Measurements from ENCODE around the gene ALPI.
"Not testable (repeated sequence)": the region's sequence is repeated elsewhere in the genome, so short reads cannot be mapped to it uniquely, and the experiment has no call there.

Gene ALPI

DNA sequence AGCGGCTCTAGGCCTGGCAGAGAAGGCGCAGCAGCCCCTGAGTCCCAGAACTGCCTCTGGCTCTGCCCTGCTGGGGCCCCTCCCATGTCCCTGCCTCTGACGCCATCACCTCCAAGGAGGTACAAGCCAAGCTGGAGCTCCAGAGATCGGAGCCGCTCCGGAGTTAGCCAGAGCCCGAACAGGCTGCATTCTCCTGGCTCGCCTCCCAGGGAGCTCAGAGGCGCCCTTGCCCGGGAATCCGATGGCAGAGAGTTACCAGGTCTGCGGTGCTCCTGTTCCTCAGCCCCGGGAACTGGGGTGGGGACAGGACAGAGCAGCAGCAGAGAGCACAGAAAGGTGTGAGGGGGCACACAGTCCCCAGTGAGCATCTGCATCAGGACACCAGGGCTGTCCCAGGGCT is 12.9 kb upstream of the ALPI start:
- DNase-seq (ENCODE audit: low read depth) = not testable (repeated sequence)

DNA sequence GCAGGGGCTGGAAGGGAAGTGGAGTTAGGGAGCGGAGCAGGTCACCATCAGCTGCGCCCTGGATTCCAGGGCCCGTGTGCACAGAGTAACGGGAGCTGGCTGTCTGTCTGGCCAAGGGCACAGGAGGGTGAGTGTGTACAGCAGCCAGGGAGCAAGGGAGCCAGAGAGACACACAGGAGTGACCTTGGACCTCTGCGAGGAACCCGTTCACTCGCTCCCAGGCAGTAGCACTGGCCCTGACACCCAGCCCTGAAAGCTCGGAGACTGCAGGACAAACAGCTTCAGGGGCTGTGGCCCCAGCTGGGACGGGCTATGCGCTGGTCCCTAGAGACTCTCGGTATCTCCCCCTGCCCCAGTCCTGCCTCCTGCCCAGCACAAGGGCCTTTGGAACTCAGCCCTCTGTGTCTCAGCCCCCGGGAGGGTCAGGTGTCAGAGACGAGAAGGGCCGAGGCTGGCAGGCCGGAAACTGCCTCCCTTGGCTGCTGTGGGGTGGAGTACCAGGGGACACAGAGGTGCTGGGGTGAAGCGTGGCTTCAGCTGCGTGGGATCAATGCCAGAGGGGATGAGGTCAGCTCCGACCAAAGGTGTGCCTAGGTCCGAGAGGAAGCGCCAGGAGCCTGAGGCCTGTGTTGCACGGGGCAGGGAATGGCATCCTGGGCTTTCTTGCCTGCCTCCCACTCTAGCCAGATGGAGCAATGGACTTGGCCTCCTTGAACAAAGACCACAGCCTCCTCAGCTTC is 12.1 kb upstream of the ALPI start:
- DNase-seq (ENCODE audit: low read depth) = not testable (repeated sequence)

DNA sequence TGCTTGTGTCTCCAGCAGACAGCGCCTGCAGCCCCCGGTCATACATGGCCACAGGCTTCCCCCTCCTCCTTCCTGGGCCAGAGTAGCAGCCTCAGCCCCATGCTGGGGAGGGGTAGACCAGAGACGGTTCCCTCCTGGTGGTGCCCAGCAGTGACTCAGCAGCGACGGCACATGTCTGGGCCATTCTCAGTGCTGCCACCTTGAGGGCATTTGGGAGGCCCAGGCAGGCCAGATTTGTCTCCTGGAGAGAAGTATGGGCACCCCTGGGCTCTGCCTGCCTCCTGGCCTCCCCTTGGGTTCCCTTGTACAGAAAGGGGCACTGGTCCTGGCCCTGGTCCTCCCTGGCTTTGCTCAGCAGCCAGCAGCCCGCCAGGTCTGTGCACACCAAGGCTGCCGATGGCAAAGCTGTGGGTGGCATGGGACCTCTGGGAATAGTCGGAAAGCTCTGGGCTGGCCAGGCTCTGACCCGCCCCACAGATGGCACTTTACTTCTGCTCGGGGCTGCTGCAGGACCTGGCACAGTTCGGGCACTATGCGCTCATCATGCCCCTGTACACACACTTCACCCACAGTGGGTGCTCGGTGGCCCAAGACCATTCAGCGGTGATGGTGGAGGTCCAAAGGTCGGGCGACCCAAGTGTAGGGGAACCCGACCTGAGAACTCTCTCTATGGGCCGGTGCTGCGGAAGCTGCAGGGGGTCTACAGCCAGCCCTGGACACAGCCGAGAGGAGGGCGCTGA is 11.4 kb upstream of the ALPI start:
- DNase-seq (ENCODE audit: low read depth) = peak; percentile 24

DNA sequence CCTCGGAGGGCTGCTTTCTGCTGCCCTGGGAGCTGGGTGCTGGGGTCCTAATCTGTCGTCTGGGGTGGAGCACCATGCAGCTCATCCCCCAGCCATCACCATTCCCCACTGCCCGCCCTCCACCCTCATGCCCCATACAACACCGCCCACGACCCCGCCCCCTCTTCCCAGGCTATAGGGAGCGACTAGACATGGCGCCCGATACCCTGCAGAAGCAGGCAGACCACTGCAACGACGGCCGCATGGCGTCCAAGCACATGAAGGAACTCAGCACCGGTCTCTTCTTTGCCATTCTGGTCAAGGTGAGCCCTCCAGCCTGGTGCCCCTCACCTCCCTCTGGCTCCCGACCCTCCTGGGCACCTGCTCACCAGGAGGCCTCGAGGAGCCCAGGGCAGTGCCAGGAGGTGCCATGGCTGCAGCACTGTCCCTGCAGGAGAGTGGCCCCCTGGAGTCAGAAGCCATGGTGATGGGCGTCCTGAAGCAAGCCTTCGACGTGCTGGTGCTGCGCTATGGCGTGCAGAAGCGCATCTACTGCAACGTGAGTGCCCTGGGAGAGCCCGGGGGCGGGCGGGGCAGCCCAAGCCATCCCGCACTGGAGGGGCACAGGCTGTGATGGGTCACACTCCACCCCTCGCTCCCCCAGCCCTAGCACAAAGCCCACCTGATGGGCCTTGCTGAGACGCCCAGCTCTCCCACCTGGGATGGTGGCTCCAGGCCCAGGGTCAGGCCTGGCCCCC is 10.6 kb upstream of the ALPI start:
- DNase-seq (ENCODE audit: low read depth) = not testable (repeated sequence)

DNA sequence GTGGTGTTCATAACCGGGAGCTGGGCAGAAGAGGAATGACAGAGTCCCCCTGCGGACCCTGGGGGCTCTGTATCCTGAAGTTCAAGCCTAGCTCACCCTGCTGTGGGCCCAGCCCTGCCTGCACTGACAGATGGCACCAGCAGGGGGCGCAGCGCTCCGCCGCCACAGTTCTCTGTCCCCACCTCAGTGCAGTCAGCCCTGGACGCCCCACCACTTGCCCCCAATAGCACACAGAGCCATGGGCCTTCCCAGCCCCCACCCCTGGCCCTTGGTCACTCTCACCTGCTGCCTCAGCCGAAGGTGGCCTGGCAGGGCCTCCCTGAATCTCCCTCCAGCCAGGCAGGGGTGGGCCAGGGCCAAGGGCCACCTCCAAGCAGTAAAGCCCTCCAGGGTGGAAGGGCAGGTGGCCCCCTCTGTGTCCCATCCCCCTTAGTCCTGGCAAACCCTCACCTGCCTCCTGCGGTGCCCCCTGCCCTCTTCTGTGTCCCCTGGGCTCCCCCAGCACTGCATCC is 9.6 kb upstream of the ALPI start:
- DNase-seq (ENCODE audit: low read depth) = not testable (repeated sequence)

DNA sequence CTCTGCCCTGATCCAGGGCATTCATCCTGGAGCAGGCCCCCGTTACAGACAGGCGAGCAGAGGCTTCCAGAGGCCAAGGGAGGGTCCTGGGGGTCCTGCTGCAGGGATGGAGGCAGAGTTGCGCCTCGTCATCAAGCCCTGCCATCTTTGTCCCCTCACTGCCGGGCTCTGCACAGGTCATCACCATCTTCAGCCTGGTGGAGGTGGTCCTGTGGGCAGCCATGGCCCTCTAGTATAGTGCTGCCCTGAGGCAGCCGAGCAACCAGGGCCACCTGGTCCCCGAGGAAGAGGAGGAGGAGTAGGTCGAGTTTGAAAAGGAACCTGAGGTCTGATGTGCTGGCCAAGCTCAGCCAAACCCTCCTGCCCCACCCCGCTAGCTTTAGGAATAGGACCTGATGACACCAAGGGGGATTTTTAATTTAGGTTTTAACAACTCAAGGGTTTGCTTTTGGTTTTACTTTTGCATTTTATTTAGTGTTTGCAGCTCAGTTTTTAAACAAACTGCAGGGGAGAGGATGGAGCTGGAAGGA is 8.8 kb upstream of the ALPI start:
- DNase-seq (ENCODE audit: low read depth) = no peak

DNA sequence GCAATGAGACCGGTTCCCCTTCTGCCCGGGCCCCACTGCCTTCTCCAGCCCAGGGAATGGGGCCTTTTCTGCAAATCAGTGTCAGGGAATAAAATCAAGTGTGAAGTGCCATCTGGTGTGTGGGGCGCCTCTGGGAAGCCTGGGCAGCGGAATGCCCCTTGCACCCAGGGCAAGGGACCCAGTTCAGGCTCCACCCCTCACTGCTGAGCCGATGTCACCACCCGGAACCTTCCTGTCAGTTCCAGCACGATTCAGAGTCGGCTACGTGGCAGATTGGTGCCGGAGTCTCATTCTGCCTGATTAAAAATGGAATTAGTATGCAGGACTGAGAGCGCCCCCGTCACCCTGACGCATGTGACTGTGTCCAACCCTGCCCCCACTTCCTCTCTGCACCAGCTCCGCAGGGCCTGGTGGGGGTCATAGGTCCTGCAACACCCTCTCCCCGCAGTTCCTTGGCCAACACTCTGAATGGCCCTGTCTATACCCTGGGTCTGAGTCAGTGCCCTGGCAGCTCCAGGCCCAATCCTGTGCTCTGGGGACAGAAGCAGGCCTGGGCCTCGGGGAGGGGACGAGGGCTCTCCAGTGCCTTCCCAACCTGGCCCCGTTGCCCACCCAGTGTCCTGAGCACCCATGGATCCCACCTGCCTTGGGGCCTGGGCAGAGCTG is 8.2 kb upstream of the ALPI start:
- no peak for DNase-seq (ENCODE audit: low read depth)

DNA sequence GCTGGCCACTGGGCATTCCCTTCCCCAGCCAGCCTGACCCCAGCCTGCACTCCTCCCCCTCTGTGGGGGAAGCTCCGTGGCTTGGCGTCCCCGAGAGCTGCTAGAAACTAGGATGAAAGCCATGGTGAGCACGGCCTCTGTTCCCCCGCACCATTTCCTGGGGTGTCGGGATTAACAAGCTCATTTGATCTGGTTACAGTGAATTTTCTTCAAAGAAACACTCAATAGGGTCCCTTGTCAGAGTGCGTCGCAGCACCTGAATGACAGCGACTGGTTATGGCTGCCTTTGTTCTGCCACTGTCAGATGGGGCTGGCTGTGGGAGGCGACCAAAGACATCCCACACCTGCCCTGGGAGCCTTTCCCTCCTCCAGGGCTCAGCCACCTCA is 7.7 kb upstream of the ALPI start:
- no peak for DNase-seq (ENCODE audit: low read depth)

DNA sequence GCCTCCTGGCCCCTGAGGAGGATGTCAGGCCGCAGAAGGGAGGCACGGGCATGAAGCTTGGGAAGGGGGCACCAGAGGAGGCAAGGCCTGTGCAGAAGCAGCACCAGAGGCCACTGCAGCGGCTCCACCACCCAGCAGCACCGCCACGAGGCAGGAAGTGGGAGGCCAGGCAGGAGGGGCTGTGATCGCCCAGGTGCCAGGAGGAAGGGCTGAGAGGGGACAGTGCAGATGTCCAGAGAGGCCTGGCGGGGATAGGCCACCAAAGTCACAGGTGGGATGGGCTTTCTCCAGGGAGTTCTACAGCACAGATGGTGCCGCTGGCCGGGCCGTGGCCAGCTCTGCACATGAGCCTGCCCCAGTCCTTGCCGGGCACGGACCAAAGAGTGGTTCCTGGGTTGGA is 6.0 kb upstream of the ALPI start:
- no peak for DNase-seq (ENCODE audit: low read depth)

DNA sequence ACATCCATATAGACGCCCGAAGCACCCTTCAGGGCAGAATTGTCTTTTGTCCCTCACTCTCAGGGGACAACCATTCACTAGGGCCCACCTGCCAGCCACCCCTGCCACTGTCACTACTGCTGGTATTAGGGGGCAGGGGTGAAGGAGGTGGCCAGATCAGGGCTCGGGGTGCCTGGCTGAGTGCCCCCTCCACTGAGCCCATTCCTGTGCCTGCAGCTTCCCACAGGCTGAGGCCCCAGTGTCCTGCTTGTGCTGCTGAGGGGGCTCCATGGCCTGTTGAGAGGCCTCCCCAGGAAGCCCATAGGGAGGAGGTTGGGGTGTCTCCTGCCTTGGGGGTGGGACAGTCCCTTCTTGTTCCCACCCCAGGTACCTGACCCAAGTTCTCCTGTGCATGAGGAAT is 4.3 kb upstream of the ALPI start:
- not testable (repeated sequence) for DNase-seq (ENCODE audit: low read depth)

DNA sequence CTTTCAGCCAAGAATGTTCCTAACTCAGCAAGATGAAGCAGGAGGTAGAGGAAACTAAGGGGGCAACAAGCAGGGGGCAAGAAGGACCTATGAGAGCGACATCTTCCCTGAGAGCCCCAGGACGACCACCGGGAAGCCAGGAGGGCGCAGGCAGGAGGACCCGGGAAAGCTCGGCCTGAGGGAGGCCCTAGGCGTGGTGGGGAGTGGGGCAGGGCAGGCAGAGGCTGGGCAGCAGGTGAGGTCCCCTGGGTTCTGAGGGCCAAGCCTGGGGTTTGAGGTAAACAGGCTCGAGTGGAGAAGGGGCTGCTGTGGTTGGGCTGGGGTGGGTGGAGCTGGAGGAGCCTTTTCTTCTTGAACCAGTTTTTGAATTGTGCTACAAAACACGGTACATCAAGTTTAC is 1.3 kb upstream of the ALPI start:
- DNase-seq (ENCODE audit: low read depth) = no peak

DNA sequence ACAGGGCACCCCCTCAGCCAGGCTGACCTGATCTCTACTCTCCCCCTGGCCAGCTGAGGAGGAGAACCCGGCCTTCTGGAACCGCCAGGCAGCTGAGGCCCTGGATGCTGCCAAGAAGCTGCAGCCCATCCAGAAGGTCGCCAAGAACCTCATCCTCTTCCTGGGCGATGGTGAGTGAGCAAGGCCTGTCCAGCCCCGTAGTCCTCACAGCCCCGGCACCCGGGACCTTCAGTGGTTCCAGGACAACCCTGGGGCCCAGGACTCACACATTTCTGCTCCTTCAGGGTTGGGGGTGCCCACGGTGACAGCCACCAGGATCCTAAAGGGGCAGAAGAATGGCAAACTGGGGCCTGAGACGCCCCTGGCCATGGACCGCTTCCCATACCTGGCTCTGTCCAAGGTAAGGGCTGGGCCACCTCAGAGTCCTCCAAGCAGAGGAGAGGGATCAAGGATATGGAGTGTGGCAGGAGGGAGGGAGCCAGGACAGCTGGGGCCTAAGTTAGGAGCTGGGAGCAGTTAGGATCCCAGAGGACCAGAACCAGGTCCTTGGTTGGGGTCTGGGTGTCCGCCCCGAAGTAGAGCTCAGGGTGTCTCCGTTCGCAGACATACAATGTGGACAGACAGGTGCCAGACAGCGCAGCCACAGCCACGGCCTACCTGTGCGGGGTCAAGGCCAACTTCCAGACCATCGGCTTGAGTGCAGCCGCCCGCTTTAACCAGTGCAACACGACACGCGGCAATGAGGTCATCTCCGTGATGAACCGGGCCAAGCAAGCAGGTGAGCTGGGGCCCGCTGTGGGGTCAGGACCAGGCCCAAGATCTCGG is 555 bp downstream of the ALPI start:
- DNase-seq (ENCODE audit: low read depth) = no peak

DNA sequence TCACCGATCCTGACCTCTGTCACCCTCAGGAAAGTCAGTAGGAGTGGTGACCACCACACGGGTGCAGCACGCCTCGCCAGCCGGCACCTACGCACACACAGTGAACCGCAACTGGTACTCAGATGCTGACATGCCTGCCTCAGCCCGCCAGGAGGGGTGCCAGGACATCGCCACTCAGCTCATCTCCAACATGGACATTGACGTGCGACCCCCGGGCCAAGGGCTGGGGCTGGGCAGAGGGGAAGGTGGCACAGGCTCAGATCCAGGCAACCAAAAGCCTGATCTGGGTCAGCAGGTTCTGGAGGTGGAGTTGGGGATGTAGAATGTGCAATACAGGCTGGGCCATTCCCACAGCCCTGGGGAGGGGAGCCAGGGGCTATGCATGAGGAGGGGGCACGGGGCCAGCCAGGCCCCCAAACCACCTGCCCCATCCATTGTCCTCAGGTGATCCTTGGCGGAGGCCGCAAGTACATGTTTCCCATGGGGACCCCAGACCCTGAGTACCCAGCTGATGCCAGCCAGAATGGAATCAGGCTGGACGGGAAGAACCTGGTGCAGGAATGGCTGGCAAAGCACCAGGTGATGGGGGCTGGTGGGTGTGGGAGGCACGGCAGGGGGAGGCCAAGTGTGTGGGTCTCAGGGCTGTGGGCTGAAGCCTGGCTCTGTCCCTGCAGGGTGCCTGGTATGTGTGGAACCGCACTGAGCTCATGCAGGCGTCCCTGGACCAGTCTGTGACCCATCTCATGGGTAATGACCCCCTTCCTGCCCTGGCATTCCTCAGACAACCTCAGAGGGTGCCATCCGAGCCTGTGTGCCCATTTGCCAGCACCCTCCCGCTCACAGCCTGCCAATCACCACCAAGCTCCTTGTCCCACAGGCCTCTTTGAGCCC is 1.4 kb downstream of the ALPI start:
- no peak for DNase-seq (ENCODE audit: low read depth)

DNA sequence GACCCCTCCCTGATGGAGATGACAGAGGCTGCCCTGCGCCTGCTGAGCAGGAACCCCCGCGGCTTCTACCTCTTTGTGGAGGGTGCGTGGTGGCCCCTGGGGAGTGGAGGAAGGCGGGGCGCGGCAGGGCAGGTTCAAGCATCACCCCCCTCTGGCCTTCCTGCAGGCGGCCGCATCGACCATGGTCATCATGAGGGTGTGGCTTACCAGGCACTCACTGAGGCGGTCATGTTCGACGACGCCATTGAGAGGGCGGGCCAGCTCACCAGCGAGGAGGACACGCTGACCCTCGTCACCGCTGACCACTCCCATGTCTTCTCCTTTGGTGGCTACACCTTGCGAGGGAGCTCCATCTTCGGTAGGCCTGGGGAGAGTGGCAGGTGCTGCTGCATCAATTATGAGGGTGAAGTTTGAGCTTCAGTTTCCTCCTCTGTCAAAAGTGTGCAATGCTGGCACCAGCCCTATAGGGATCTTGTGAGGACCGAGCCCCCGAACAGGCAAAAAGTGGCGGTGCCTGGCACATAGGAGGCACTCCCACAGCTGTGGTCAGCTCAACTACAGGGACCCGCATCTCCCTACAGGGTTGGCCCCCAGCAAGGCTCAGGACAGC is 2.2 kb downstream of the ALPI start:
- DNase-seq (ENCODE audit: low read depth) = no peak

DNA sequence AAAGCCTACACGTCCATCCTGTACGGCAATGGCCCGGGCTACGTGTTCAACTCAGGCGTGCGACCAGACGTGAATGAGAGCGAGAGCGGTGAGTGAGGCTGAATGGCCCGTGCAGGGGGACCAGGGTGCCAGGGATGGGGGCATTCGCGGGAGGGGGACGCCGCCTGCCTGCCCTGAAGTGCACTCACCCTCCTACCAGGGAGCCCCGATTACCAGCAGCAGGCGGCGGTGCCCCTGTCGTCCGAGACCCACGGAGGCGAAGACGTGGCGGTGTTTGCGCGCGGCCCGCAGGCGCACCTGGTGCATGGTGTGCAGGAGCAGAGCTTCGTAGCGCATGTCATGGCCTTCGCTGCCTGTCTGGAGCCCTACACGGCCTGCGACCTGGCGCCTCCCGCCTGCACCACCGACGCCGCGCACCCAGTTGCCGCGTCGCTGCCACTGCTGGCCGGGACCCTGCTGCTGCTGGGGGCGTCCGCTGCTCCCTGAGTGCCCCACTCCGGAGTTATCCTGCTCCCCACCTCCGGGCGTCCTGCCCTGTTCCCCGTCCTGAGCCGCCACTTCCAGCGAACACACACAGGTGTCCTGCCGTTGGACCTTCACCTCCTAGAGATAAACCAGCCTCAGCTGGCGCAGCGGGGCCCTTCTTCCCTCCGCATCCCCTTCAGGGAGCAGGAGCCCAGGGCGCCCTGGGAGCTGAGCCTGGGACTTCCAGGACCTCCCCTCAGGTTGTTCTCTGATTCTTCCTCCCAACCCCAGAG is 2.9 kb downstream of the ALPI start:
- no peak for DNase-seq (ENCODE audit: low read depth)

DNA sequence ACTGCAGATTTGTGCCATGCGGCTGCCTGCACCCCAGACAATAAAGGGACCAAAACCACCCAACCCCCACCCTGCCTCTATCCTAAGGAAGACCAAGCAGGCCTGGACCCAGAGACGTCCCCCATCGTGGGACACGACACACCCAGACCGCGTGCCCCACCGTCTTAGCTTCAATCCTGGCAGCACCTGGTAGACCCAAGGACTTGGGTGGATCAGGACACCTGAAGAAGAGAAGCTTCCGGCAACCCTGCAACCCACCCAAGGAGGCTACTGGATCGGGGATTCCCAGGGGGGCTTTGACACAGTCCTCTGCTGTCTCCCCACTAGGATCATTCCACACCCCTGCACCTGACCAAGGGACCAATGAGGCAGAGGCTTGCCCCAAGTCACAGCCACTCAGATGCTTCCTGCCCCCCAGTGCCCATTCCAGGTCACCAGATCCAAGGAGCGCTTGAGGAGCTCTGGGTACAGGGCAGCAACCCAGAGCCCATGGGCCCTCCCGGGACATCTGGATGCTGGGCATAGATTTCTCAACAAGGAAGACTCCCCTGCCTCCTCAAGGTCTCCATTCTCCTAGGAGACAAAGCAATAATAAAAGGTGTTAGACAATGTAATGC is 3.6 kb downstream of the ALPI start:
- DNase-seq (ENCODE audit: low read depth) = no peak

DNA sequence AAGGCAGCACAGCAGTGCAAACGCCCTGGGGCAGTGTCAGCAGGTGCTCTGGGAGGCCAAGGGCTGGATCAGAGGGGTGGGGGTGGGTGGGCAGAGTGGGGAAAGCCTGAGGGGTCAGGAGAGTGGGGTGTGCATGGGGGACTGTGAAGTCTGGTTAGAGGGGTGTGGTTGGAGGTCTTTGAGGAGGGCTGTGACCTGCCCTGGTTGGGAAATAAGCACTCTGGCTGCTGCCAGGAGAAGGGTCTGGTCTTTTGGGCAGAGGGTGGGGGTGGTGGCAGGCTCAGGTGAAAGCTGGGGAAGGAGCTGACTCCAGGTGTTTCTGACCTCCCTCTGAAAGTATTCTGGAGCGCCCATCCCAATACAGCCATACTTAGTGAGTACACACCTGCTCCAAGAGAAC is 4.2 kb downstream of the ALPI start:
- no peak for DNase-seq (ENCODE audit: low read depth)

Measured in activated T-helper 1 cell treated with Interleukin-2 at 50 U/mL for 16 hours (primary cell).